ENCODE measurements around the gene PTGDR. TPM values are rescaled to one million over a fixed set of nuclear protein-coding genes. Genes with fewer than 3 reads are reported as not detected.

The PTGDR gene, protein sequence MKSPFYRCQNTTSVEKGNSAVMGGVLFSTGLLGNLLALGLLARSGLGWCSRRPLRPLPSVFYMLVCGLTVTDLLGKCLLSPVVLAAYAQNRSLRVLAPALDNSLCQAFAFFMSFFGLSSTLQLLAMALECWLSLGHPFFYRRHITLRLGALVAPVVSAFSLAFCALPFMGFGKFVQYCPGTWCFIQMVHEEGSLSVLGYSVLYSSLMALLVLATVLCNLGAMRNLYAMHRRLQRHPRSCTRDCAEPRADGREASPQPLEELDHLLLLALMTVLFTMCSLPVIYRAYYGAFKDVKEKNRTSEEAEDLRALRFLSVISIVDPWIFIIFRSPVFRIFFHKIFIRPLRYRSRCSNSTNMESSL
- not detected for total RNA-seq

DNA sequence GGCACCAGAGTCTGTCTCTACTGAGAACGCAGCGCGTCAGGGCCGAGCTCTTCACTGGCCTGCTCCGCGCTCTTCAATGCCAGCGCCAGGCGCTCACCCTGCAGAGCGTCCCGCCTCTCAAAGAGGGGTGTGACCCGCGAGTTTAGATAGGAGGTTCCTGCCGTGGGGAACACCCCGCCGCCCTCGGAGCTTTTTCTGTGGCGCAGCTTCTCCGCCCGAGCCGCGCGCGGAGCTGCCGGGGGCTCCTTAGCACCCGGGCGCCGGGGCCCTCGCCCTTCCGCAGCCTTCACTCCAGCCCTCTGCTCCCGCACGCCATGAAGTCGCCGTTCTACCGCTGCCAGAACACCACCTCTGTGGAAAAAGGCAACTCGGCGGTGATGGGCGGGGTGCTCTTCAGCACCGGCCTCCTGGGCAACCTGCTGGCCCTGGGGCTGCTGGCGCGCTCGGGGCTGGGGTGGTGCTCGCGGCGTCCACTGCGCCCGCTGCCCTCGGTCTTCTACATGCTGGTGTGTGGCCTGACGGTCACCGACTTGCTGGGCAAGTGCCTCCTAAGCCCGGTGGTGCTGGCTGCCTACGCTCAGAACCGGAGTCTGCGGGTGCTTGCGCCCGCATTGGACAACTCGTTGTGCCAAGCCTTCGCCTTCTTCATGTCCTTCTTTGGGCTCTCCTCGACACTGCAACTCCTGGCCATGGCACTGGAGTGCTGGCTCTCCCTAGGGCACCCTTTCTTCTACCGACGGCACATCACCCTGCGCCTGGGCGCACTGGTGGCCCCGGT lies at the start of gene PTGDR:
TSS of gene PTGDR (plus strand) at position 198 of the 778 bp plus-strand sequence. CDS start at position 315, 117 bp downstream.
- Mint-ChIP-seq H3K4me3 (peak within 1 kb of the TSS; percentile 80), H3K4me1 (peaks cover 40% of the 10 kb centered on the region), H3K9me3 (no peaks in the 10 kb centered on the region), H3K27me3 (peaks cover 8% of the 10 kb centered on the region), H3K36me3 (ENCODE audit: low read depth) (no peaks in the 10 kb centered on the region), H3K27ac (no peak within 1 kb of the TSS)
- peak; percentile 59 for ATAC-seq (replicated peaks)

DNA sequence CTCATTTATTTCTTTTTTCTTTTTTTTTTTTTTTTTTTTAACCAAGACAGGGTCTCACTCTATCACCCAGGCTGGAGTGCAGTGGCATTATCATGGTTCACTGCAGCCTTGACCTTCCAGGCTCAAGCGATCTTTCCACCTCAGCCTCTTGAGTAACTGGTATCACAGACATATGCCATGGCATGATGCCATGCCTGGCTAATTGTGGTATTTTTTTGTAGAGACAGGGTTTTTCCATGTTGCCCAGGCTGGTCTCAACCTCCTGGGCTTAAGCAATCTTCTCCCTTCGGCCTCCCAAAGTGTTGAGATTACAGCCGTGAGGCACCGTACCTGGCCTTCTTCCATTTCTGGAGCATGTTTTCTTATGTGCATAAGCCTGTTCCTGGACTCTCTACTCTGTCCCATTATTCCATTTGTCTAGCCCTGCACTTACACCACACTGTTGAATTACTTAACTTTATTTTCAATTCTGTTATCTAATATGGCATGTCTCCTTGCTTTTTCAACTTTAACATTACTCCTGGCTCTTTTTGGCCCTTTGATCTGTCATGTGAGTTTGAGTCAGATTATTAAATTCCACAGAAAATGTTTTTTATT lies 47.9 kb upstream of the PTGDR start:
- no peak for ATAC-seq (replicated peaks)
- no peaks in the 10 kb centered on the region for H3K36me3 Mint-ChIP-seq (ENCODE audit: low read depth)
- H3K27ac Mint-ChIP-seq: no peak overlapping the region
- no peaks in the 10 kb centered on the region for H3K9me3 Mint-ChIP-seq
- H3K4me3 Mint-ChIP-seq: no peak overlapping the region
- H3K4me1 Mint-ChIP-seq: peaks cover 5% of the 10 kb centered on the region
- H3K27me3 Mint-ChIP-seq: no peaks in the 10 kb centered on the region

- no peaks in the 10 kb centered on the region for H3K27me3 Mint-ChIP-seq
- H3K9me3 Mint-ChIP-seq: no peaks in the 10 kb centered on the region
- no peaks in the 10 kb centered on the region for H3K36me3 Mint-ChIP-seq (ENCODE audit: low read depth)
- H3K4me1 Mint-ChIP-seq: peaks cover 5% of the 10 kb centered on the region
- peak; percentile 47 for ATAC-seq (replicated peaks)
- peak overlapping the region; percentile 40 for H3K27ac Mint-ChIP-seq
- H3K4me3 Mint-ChIP-seq: peak overlapping the region; percentile 75
Observed at GRCh38 chr14:52220924-52221811, 46.3 kb upstream of the PTGDR start.

DNA sequence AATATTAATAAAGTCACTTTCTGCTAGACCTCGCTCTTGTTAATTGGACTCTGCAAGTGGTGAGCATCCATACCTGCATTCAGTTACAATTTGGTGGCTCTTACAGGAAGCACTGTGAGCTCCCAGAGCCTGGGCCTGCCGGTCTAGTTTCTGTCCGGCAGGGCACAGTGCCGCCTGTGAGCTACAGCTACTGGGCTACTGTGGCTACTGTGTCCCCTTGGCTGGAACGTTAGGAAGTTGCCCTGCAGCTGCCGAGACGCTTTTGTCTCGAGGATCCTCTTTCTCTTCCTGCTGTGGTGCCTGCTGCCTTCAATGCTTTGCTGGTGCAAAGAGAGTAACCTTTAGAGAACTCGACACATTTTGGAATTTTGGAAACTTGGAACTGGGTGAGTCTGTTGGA lies 44.6 kb upstream of the PTGDR start:
- no peak for ATAC-seq (replicated peaks)
- H3K36me3 Mint-ChIP-seq (ENCODE audit: low read depth): no peaks in the 10 kb centered on the region
- no peaks in the 10 kb centered on the region for H3K27me3 Mint-ChIP-seq
- H3K4me3 Mint-ChIP-seq: no peak overlapping the region
- H3K4me1 Mint-ChIP-seq: peaks cover 5% of the 10 kb centered on the region
- H3K27ac Mint-ChIP-seq: no peak overlapping the region
- no peaks in the 10 kb centered on the region for H3K9me3 Mint-ChIP-seq

- Mint-ChIP-seq H3K4me3 (no peak overlapping the region), H3K36me3 (ENCODE audit: low read depth) (no peaks in the 10 kb centered on the region), H3K27ac (no peak overlapping the region), H3K9me3 (no peaks in the 10 kb centered on the region), H3K27me3 (no peaks in the 10 kb centered on the region), H3K4me1 (no peaks in the 10 kb centered on the region)
- no peak for ATAC-seq (replicated peaks)
Observed at GRCh38 chr14:52227619-52228222, 39.8 kb upstream of the PTGDR start.

GRCh38 chr14:52233693-52234092 lies 33.8 kb upstream of the PTGDR start:
- Mint-ChIP-seq H3K4me1 (no peaks in the 10 kb centered on the region), H3K27ac (no peak overlapping the region), H3K27me3 (no peaks in the 10 kb centered on the region), H3K9me3 (no peaks in the 10 kb centered on the region), H3K36me3 (ENCODE audit: low read depth) (no peaks in the 10 kb centered on the region), H3K4me3 (no peak overlapping the region)
- ATAC-seq (replicated peaks): no peak

GRCh38 chr14:52235434-52235833 lies 32.1 kb upstream of the PTGDR start:
- H3K4me3 Mint-ChIP-seq: no peak overlapping the region

GRCh38 chr14:52235866-52236510 lies 31.5 kb upstream of the PTGDR start:
- no peaks in the 10 kb centered on the region for H3K36me3 Mint-ChIP-seq (ENCODE audit: low read depth)
- H3K27ac Mint-ChIP-seq: no peak overlapping the region
- peaks cover 12% of the 10 kb centered on the region for H3K4me1 Mint-ChIP-seq
- H3K9me3 Mint-ChIP-seq: no peaks in the 10 kb centered on the region
- no peak overlapping the region for H3K4me3 Mint-ChIP-seq
- no peak for ATAC-seq (replicated peaks)
- no peaks in the 10 kb centered on the region for H3K27me3 Mint-ChIP-seq

More at GRCh38 chr14:52235434-52235833, 32.1 kb upstream of the PTGDR start:
- Mint-ChIP-seq H3K27ac (no peak overlapping the region), H3K27me3 (no peaks in the 10 kb centered on the region), H3K9me3 (no peaks in the 10 kb centered on the region), H3K36me3 (ENCODE audit: low read depth) (no peaks in the 10 kb centered on the region), H3K4me1 (peaks cover 6% of the 10 kb centered on the region)
- no peak for ATAC-seq (replicated peaks)

- Mint-ChIP-seq H3K9me3 (no peaks in the 10 kb centered on the region), H3K27me3 (no peaks in the 10 kb centered on the region), H3K4me1 (peaks cover 12% of the 10 kb centered on the region), H3K4me3 (no peak overlapping the region), H3K36me3 (ENCODE audit: low read depth) (no peaks in the 10 kb centered on the region), H3K27ac (no peak overlapping the region)
- no peak for ATAC-seq (replicated peaks)
Observed at GRCh38 chr14:52238682-52239081, 28.8 kb upstream of the PTGDR start.

DNA sequence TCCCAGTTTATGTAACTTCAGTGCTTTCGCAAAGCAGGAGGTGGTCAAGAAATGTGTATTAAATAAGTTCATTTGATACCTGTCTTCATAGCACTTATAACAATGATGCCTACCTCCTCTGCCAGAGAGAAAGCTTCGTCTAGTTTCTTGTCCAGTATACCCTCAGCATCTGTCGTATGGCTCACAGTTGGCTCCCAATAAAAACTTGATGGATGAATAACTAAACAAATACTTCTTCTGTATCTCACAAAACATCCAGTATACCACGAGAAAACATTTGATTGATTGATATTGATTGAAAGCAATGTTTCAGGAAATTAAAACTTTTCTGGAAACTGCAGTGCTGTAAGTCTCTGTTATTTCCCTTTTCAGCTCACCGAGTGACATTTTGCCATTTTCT lies 26.9 kb upstream of the PTGDR start:
- Mint-ChIP-seq H3K9me3 (no peaks in the 10 kb centered on the region), H3K4me3 (peak overlapping the region; percentile 8), H3K4me1 (peaks cover 12% of the 10 kb centered on the region), H3K27me3 (no peaks in the 10 kb centered on the region), H3K36me3 (ENCODE audit: low read depth) (no peaks in the 10 kb centered on the region), H3K27ac (no peak overlapping the region)
- ATAC-seq (replicated peaks): no peak

- H3K9me3 Mint-ChIP-seq: no peaks in the 10 kb centered on the region
- no peak overlapping the region for H3K27ac Mint-ChIP-seq
- peaks cover 12% of the 10 kb centered on the region for H3K4me1 Mint-ChIP-seq
- H3K36me3 Mint-ChIP-seq (ENCODE audit: low read depth): no peaks in the 10 kb centered on the region
- no peaks in the 10 kb centered on the region for H3K27me3 Mint-ChIP-seq
- ATAC-seq (replicated peaks): peak; percentile 61
- peak overlapping the region; percentile 8 for H3K4me3 Mint-ChIP-seq
Observed at GRCh38 chr14:52241087-52241793, 26.3 kb upstream of the PTGDR start.

DNA sequence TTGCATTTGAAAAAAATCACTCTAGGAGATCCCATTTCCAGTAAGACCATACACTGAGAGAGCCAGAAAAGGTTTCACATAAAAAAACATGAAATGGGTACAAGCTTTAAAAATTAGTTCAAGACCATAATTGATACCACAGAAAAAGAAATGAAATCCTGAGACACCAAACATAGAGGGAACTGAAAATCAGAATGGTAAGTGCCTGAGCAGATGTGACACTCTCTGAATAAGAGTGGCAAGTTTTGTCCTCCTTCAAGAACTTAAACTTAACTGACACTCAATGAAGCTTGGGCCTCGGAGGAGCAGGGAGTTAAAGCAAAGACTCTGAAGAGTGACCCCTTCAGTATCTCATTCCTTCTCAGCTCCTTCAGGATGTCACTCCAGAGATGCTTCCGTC lies 23.2 kb upstream of the PTGDR start:
- Mint-ChIP-seq H3K36me3 (ENCODE audit: low read depth) (no peaks in the 10 kb centered on the region), H3K4me3 (no peak overlapping the region), H3K27ac (no peak overlapping the region), H3K4me1 (peaks cover 28% of the 10 kb centered on the region), H3K27me3 (no peaks in the 10 kb centered on the region), H3K9me3 (no peaks in the 10 kb centered on the region)
- ATAC-seq (replicated peaks): no peak

DNA sequence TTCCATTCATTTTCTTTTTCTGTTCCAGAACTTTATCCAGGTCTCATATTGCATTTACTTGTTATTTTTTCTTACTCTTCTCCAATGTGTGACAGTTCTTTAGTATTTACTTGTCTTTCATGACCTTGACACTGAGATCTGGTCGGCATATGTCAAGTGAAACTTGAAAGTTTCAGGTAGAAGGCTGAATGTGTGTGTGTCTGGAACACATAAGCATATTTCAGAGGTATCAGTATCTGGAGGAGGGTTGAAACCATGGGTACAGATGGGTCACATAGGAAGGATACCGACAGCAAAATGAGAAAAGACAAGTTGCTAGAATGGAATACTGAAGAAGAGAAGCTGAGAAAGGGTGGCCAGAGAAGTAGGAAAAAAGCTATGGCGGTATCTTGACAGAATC lies 22.5 kb upstream of the PTGDR start:
- H3K4me3 Mint-ChIP-seq: no peak overlapping the region

More for the DNA sequence above, 22.5 kb upstream of the PTGDR start:
- peak; percentile 40 for ATAC-seq (replicated peaks)
- Mint-ChIP-seq H3K27me3 (no peaks in the 10 kb centered on the region), H3K9me3 (no peaks in the 10 kb centered on the region), H3K27ac (no peak overlapping the region), H3K4me1 (peaks cover 25% of the 10 kb centered on the region), H3K36me3 (ENCODE audit: low read depth) (no peaks in the 10 kb centered on the region)

Data from activated T-helper 17 cell treated with anti-CD3 and anti-CD28 coated beads, Interleukin-2, amount 50 U/mL, for 72 hours (primary cell).